Glomerular visceral epithelial cell (primary cell): ENCODE results near the gene GLIS1.

ENCODE experiments used
- DNase-seq: peaks from one replicate; pipeline ENCODE4 v3.0.0-alpha.2; 2016; ENCODE audit errors: extremely low spot score

The GLIS1 gene

GRCh38 chr1:53638360-53639035, 100.5 kb downstream of the GLIS1 start:
- DNase-seq, result no peak

- no peak for DNase-seq
These were observed 101.2 kb downstream of the GLIS1 start for GRCh38 chr1:53637511-53638359.

GRCh38 chr1:53636621-53637171, 102.3 kb downstream of the GLIS1 start:
- DNase-seq, result no peak

- no peak for DNase-seq
These were observed 104.4 kb downstream of the GLIS1 start for GRCh38 chr1:53634571-53634979.

- no peak for DNase-seq
These were observed 105.8 kb downstream of the GLIS1 start for GRCh38 chr1:53633073-53633704.

- DNase-seq, result no peak
These were observed 107.2 kb downstream of the GLIS1 start for GRCh38 chr1:53631622-53632310.

GRCh38 chr1:53629101-53629691, 109.8 kb downstream of the GLIS1 start:
- DNase-seq, result no peak

GRCh38 chr1:53628286-53628955, 110.5 kb downstream of the GLIS1 start:
- no peak for DNase-seq

GRCh38 chr1:53627666-53628065, 111.3 kb downstream of the GLIS1 start:
- DNase-seq, result no peak

- no peak for DNase-seq
These were observed 111.9 kb downstream of the GLIS1 start for GRCh38 chr1:53627031-53627430.

GRCh38 chr1:53626616-53627015, 112.3 kb downstream of the GLIS1 start:
- DNase-seq, result no peak

GRCh38 chr1:53625766-53626520, 113.0 kb downstream of the GLIS1 start:
- DNase-seq, result no peak

GRCh38 chr1:53625049-53625448, 113.9 kb downstream of the GLIS1 start:
- DNase-seq, result no peak

- no peak for DNase-seq
These were observed 116.4 kb downstream of the GLIS1 start for GRCh38 chr1:53622531-53622930.

- DNase-seq, result no peak
These were observed 117.8 kb downstream of the GLIS1 start for GRCh38 chr1:53621144-53621543.

- no peak for DNase-seq
These were observed 118.7 kb downstream of the GLIS1 start for GRCh38 chr1:53620061-53620855.

- DNase-seq, result no peak
These were observed 119.5 kb downstream of the GLIS1 start for GRCh38 chr1:53619367-53620060.

- no peak for DNase-seq
These were observed 120.2 kb downstream of the GLIS1 start for GRCh38 chr1:53618500-53619366.
